ENCODE measurements around the gene EBPL. TPM values are rescaled to one million over a fixed set of nuclear protein-coding genes. Genes with fewer than 3 reads are reported as not detected.
A peak's percentile ranks its signal among the peaks of the same experiment; 100 is the strongest.

EBPL gene
- total RNA-seq, 4 donors from 2014 or later, result 6.0 to 56.2 (median 16.4) TPM

- no peak overlapping the region for H3K27ac ChIP-seq
- H3K36me3 ChIP-seq, result no peaks in the 10 kb centered on the region
- no peaks in the 10 kb centered on the region for H3K27me3 ChIP-seq
- H3K9me3 ChIP-seq, result no peaks in the 10 kb centered on the region
- no peaks in the 10 kb centered on the region for H3K4me1 ChIP-seq
- intact Hi-C loops (cut with DNase I; ENCODE audit: low total_unique reads), result no loop called here
- DNase-seq, result no peak
- TF ChIP-seq EP300 (IDR thresholded peaks at IDR 0.05; ENCODE audit: low read depth) (no peak), POLR2AphosphoS5 (IDR thresholded peaks at IDR 0.05) (no peak), CTCF (IDR thresholded peaks at IDR 0.05) (no peak), POLR2A (IDR thresholded peaks at IDR 0.05) (no peak)
- peak overlapping the region in 1 of 4 donors; percentile 25 for H3K4me3 ChIP-seq
- in situ Hi-C loops (cut with MboI; ENCODE audit: low pct_ligation_motif_present in 1 of 4, low pct_unique_long_range_greater_than_20kb in 1 of 4, low sequenced_read_pairs in 3 of 4), result no loop called here
- WGBS, 2 donors (ENCODE audit: low coverage in 1 of 2), result 58 to 74% methylated on average over 5 to 10 of the region's 10 CpGs
These were observed 55.5 kb downstream of the EBPL start for GRCh38 chr13:49635599-49636433.

GRCh38 chr13:49633710-49634109, 57.6 kb downstream of the EBPL start:
- no peak for DNase-seq
- H3K9me3 ChIP-seq, result no peaks in the 10 kb centered on the region
- 94 to 100% methylated on average over 2 to 4 of the region's 4 CpGs for WGBS, 2 donors (ENCODE audit: low coverage in 1 of 2)
- no peaks in the 10 kb centered on the region for H3K27me3 ChIP-seq
- in situ Hi-C loops (cut with MboI; ENCODE audit: low pct_ligation_motif_present in 1 of 4, low pct_unique_long_range_greater_than_20kb in 1 of 4, low sequenced_read_pairs in 3 of 4) (no loop called here), intact Hi-C loops (cut with DNase I; ENCODE audit: low total_unique reads) (no loop called here)
- TF ChIP-seq CTCF (IDR thresholded peaks at IDR 0.05), result no peak
- TF ChIP-seq EP300 (IDR thresholded peaks at IDR 0.05; ENCODE audit: low read depth), result no peak
- TF ChIP-seq POLR2A (IDR thresholded peaks at IDR 0.05), result no peak
- no peak for TF ChIP-seq POLR2AphosphoS5 (IDR thresholded peaks at IDR 0.05)
- H3K4me1 ChIP-seq, result peaks cover 0 to 4% (median under 1%) of the 10 kb centered on the region in 4 donors
- no peak overlapping the region for H3K4me3 ChIP-seq
- H3K27ac ChIP-seq, result no peak overlapping the region
- H3K36me3 ChIP-seq, result no peaks in the 10 kb centered on the region

DNA sequence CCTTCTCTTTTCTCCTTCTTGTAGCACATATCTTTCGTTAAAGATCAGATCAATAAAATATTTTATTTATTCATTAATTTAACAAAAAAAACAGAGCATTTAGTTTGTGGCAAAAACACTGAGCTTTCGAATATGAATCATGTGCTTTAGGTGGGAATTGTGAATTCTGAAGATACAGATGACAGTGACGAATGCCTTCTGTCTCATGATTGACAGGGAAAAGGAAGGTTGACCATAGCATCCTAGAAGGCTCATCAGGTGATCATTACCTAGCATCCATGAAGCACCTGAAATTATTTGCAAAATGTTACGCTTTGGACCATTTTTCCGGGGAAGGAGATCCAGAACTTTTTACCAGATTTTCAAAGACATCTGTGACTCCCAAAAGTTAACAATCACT, 59.1 kb downstream of the EBPL start:
- H3K4me1 ChIP-seq, result peaks cover 0 to 8% (median 2%) of the 10 kb centered on the region in 4 donors
- TF ChIP-seq POLR2AphosphoS5 (IDR thresholded peaks at IDR 0.05), result no peak
- TF ChIP-seq EP300 (IDR thresholded peaks at IDR 0.05; ENCODE audit: low read depth), result no peak
- no peak for TF ChIP-seq CTCF (IDR thresholded peaks at IDR 0.05)
- TF ChIP-seq POLR2A (IDR thresholded peaks at IDR 0.05), result no peak
- no peaks in the 10 kb centered on the region for H3K36me3 ChIP-seq
- WGBS, 2 donors (ENCODE audit: low coverage in 1 of 2), result 87 to 92% methylated on average over 5 of the region's 5 CpGs
- H3K4me3 ChIP-seq, result no peak overlapping the region
- no peak overlapping the region for H3K27ac ChIP-seq
- DNase-seq, result no peak
- intact Hi-C loops (cut with DNase I; ENCODE audit: low total_unique reads) (no loop called here), in situ Hi-C loops (cut with MboI; ENCODE audit: low pct_ligation_motif_present in 1 of 4, low pct_unique_long_range_greater_than_20kb in 1 of 4, low sequenced_read_pairs in 3 of 4) (no loop called here)
- H3K27me3 ChIP-seq, result no peaks in the 10 kb centered on the region
- no peaks in the 10 kb centered on the region for H3K9me3 ChIP-seq

DNA sequence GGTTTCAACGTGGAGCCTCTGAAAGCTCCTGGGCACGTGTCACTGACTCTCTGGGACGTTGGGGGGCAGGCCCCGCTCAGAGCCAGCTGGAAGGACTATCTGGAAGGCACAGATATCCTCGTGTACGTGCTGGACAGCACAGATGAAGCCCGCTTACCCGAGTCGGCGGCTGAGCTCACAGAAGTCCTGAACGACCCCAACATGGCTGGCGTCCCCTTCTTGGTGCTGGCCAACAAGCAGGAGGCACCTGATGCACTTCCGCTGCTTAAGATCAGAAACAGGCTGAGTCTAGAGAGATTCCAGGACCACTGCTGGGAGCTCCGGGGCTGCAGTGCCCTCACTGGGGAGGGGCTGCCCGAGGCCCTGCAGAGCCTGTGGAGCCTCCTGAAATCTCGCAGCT, 60.7 kb downstream of the EBPL start:
- Histone ChIP-seq H3K4me1 (peaks cover 2 to 12% (median 4%) of the 10 kb centered on the region in 4 donors), H3K27ac (no peak overlapping the region), H3K4me3 (no peak overlapping the region), H3K9me3 (no peaks in the 10 kb centered on the region), H3K36me3 (no peaks in the 10 kb centered on the region), H3K27me3 (no peaks in the 10 kb centered on the region)
- TF ChIP-seq POLR2A (IDR thresholded peaks at IDR 0.05) (no peak), EP300 (IDR thresholded peaks at IDR 0.05; ENCODE audit: low read depth) (no peak), CTCF (IDR thresholded peaks at IDR 0.05) (no peak), POLR2AphosphoS5 (IDR thresholded peaks at IDR 0.05) (no peak)
- intact Hi-C loops (cut with DNase I; ENCODE audit: low total_unique reads), result no loop called here
- 95% methylated on average over 11 of the region's 16 CpGs; no CpG with 5 or more reads in 1 of the 2 donors for WGBS, 2 donors (ENCODE audit: low coverage in 1 of 2)
- no peak for DNase-seq
- in situ Hi-C loops (cut with MboI; ENCODE audit: low pct_ligation_motif_present in 1 of 4, low pct_unique_long_range_greater_than_20kb in 1 of 4, low sequenced_read_pairs in 3 of 4), result no loop called here
